HG03575 (cell line): ENCODE data around the gene EHBP1.

ENCODE experiments used
- ATAC-seq: cut with Tn5 transposase; IDR thresholded peaks from one replicate; pipeline ENCODE4 v1.9.1; 2021; ENCODE audit not compliant: unreplicated experiment, insufficient number of reproducible peaks, low FRiP score; ENCODE audit errors: extremely low read depth

EHBP1 gene

GRCh38 chr2:63051042-63051794 is 345.7 kb downstream of the EHBP1 start:
- no peak for ATAC-seq

- ATAC-seq: no peak
These were observed 346.4 kb downstream of the EHBP1 start for GRCh38 chr2:63051795-63052333.

GRCh38 chr2:63052411-63053080 is 347.0 kb downstream of the EHBP1 start:
- no peak for ATAC-seq

GRCh38 chr2:63053081-63053888 is 347.8 kb downstream of the EHBP1 start:
- ATAC-seq: no peak

GRCh38 chr2:63053889-63054602 is 348.5 kb downstream of the EHBP1 start:
- no peak for ATAC-seq

- no peak for ATAC-seq
These were observed 349.3 kb downstream of the EHBP1 start for GRCh38 chr2:63054841-63055225.

- no peak for ATAC-seq
These were observed 350.0 kb downstream of the EHBP1 start for GRCh38 chr2:63055226-63056106.

- ATAC-seq: no peak
These were observed 350.9 kb downstream of the EHBP1 start for GRCh38 chr2:63056107-63057050.

- no peak for ATAC-seq
These were observed 352.0 kb downstream of the EHBP1 start for GRCh38 chr2:63057249-63058143.

GRCh38 chr2:63058144-63058920 is 352.8 kb downstream of the EHBP1 start:
- ATAC-seq: no peak

GRCh38 chr2:63058921-63059792 is 353.6 kb downstream of the EHBP1 start:
- ATAC-seq: no peak

- no peak for ATAC-seq
These were observed 354.4 kb downstream of the EHBP1 start for GRCh38 chr2:63059793-63060471.

GRCh38 chr2:63060472-63060991 is 355.0 kb downstream of the EHBP1 start:
- no peak for ATAC-seq

GRCh38 chr2:63064197-63064596 is 358.7 kb downstream of the EHBP1 start:
- ATAC-seq: no peak
